Subcutaneous adipose tissue (tissue), 4 donors: Measurements from ENCODE around the gene ETFDH. TPM values are rescaled to one million over a fixed set of nuclear protein-coding genes. Genes with fewer than 3 reads are reported as not detected.

Experiments
- CTCF ChIP-seq: fragments of 450-650 bp; IDR thresholded peaks from one replicate; pipeline ENCODE4 v1.5.1; 2016; ENCODE audit warnings: low read depth, mild to moderate bottlenecking, control low read depth, antibody characterized with exemption, moderate library complexity
- total RNA-seq, 4 donors: library from RNA; depleted of rRNA; stranded (reverse); fragments of >200 nt; gene quantifications; one replicate each; pipeline ENCODE4 v1.1.0, GENCODE V29; 2016

The ETFDH gene
- total RNA-seq, 4 donors from 2014 or later: 48.7 to 72.7 (median 54.2) TPM

DNA sequence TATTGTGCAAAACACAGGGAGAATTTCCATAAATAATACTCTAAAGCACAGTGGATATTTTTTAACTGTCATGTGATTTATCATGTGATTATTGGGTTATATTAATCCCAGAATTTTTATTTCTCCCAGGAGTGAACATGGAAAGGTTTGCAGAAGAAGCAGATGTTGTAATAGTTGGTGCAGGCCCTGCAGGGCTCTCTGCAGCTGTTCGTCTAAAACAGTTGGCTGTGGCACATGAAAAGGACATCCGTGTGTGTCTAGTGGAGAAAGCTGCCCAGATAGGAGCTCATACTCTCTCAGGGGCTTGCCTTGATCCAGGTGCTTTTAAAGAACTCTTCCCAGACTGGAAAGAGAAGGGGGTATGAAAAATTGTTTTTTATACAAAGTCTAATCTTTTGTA, 10.0 kb downstream of the ETFDH start:
- TF ChIP-seq CTCF: no peak

- no peak for TF ChIP-seq CTCF
These were observed 16.7 kb downstream of the ETFDH start for GRCh38 chr4:158688813-158689212.

DNA sequence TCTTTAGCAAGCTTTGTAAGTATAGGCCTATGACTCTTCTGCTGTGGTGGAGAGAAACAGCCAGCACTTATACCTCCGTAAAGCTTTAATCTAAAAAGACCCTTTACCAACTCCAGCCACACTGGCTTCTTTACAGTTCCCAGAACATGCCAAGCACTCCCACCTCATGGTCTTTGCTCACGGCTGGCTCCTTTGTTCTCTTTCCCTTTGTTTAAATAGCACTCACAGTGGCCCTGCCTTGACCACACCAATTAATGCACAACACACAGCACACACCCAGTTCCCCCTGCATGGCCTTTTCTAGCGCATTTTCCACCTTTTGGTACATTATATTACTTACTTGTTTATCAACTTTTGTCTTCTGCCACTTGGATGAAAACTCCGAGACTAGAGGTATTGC, 32.2 kb downstream of the ETFDH start:
- no peak for TF ChIP-seq CTCF

DNA sequence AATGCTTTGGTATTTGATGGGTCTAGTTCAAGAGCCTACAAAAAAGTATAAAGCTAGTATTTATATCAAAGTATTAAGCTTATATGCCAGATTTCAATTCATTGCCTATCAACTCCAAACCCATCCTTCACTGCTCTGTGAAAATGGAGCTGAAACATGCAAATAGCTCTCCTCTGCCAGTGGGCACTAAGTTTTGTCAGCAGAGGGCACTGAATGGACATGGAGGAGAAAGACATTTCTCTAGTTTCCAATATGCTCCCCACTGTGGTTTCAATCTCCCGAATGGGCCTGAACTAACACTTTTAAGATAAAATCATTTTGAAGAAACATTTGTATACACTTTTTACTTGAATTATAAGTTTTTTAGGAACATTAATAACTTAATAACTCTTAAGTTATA, 38.7 kb downstream of the ETFDH start:
- TF ChIP-seq CTCF: no peak

- no peak for TF ChIP-seq CTCF
These were observed 42.8 kb downstream of the ETFDH start for GRCh38 chr4:158714937-158715336.

GRCh38 chr4:158715802-158716201, 43.7 kb downstream of the ETFDH start:
- no peak for TF ChIP-seq CTCF

GRCh38 chr4:158721680-158722079, 49.6 kb downstream of the ETFDH start:
- TF ChIP-seq CTCF: no peak
